Ishikawa (cell line): ENCODE data around the gene NHSL2.
A peak's percentile ranks its signal among the peaks of the same experiment; 100 is the strongest.

ENCODE experiments used
- CEBPB ChIP-seq: IDR thresholded peaks from 2 replicates; pipeline ENCODE4 v1.6.1; 2012
- CREB1 ChIP-seq: IDR thresholded peaks from 2 replicates; pipeline ENCODE4 v1.6.1; 2012; ENCODE audit warnings: low read depth
- EGR1 ChIP-seq: IDR thresholded peaks from 2 replicates; pipeline ENCODE4 v1.6.1; 2012
- EP300 ChIP-seq: IDR thresholded peaks from 2 replicates; pipeline ENCODE4 v1.6.1; 2012; ENCODE audit warnings: borderline replicate concordance
- FOXM1 ChIP-seq: IDR thresholded peaks from 2 replicates; pipeline ENCODE4 v1.6.1; 2012; ENCODE audit warnings: low read depth, borderline replicate concordance
- NFIC ChIP-seq: IDR thresholded peaks from 2 replicates; pipeline ENCODE4 v1.6.1; 2012
- RAD21 ChIP-seq: IDR thresholded peaks from 2 replicates; pipeline ENCODE4 v1.6.1; 2012; ENCODE audit warnings: low read depth
- TAF1 ChIP-seq: IDR thresholded peaks from 2 replicates; pipeline ENCODE4 v1.6.1; 2012; ENCODE audit warnings: low read depth, mild to moderate bottlenecking
- TCF12 ChIP-seq: IDR thresholded peaks from 2 replicates; pipeline ENCODE4 v1.6.1; 2012; ENCODE audit warnings: low read depth
- TEAD4 ChIP-seq: IDR thresholded peaks from 2 replicates; pipeline ENCODE4 v1.6.1; 2012
- YY1 ChIP-seq: IDR thresholded peaks from 2 replicates; pipeline ENCODE4 v1.6.1; 2012; ENCODE audit warnings: low read depth
- ZBTB7A ChIP-seq: IDR thresholded peaks from 2 replicates; pipeline ENCODE4 v1.6.1; 2012; ENCODE audit warnings: low read depth
- TF ChIP-seq, protein P1 (sequence below): IDR thresholded peaks from 2 replicates; pipeline ENCODE4 v1.6.1; 2012
- TF ChIP-seq, protein P2 (sequence below): IDR thresholded peaks from 2 replicates; pipeline ENCODE4 v1.6.1; 2012; ENCODE audit warnings: low read depth, mild to moderate bottlenecking
- TF ChIP-seq, protein P3 (sequence below): IDR thresholded peaks from 2 replicates; pipeline ENCODE4 v1.6.1; 2012

Gene NHSL2

DNA sequence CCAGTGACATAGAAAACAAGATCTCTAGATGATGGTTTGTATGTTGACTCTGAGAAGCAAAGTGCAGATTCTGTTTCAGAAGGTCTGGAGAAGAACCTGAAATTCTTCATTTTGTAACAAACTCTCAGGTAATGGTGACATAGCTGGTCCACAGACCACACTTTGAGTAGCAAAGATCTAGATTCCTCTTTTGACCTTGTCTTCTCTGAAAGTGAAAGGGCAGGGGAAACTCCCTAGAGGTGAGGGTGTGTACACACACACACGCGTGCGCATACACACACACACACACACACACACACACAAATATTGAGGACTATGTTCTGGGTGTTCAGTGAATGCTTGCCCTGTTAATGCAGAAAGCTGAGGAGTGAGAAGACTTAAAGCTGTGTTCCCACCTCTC is 110.1 kb downstream of the NHSL2 start:
- no peak for TF ChIP-seq TAF1
- no peak for TF ChIP-seq CEBPB

DNA sequence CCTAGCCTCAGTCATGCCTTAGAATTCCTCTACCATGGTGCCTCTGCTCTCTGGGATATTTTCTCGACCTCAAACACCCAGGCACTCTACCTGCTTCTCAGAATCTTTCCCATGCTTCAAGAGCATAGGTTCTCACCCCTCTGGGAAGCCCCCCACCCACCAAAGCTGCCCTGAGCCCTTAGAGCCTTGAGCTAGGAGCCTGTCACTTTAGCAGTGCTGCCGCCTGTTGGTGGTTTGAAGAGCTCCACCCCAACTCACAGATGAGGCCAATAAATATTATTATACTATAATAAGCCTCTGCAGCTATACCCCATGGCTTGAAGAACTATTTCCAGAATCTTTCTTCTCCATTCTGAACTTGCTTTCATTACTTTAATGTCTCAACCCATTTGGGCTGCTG is 111.3 kb downstream of the NHSL2 start:
- TF ChIP-seq RAD21 (peak; percentile 20), TAF1 (no peak), TCF12 (no peak), YY1 (no peak)
- TF ChIP-seq, protein P1, sequence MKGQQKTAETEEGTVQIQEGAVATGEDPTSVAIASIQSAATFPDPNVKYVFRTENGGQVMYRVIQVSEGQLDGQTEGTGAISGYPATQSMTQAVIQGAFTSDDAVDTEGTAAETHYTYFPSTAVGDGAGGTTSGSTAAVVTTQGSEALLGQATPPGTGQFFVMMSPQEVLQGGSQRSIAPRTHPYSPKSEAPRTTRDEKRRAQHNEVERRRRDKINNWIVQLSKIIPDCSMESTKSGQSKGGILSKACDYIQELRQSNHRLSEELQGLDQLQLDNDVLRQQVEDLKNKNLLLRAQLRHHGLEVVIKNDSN, result no peak
- TF ChIP-seq, protein P2, sequence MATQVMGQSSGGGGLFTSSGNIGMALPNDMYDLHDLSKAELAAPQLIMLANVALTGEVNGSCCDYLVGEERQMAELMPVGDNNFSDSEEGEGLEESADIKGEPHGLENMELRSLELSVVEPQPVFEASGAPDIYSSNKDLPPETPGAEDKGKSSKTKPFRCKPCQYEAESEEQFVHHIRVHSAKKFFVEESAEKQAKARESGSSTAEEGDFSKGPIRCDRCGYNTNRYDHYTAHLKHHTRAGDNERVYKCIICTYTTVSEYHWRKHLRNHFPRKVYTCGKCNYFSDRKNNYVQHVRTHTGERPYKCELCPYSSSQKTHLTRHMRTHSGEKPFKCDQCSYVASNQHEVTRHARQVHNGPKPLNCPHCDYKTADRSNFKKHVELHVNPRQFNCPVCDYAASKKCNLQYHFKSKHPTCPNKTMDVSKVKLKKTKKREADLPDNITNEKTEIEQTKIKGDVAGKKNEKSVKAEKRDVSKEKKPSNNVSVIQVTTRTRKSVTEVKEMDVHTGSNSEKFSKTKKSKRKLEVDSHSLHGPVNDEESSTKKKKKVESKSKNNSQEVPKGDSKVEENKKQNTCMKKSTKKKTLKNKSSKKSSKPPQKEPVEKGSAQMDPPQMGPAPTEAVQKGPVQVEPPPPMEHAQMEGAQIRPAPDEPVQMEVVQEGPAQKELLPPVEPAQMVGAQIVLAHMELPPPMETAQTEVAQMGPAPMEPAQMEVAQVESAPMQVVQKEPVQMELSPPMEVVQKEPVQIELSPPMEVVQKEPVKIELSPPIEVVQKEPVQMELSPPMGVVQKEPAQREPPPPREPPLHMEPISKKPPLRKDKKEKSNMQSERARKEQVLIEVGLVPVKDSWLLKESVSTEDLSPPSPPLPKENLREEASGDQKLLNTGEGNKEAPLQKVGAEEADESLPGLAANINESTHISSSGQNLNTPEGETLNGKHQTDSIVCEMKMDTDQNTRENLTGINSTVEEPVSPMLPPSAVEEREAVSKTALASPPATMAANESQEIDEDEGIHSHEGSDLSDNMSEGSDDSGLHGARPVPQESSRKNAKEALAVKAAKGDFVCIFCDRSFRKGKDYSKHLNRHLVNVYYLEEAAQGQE, result no peak

DNA sequence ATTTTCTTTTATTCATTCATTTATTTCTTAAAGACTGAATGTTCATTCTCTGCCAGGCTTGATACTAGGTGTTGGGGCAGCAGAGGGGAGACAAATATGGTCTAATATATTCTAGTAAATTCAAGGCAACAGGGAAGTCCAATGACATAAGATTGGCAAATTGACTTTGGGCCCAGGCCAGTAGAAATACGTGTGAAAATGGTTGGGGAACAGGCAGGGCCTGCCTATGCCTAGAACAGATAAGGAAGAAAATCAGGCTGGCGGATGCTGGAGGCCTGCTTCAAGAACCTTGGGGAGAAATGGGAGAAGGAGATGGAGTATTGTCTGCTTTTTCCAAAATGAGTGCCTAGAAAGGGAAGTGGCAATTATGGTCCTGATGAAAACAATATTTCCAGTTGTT is 112.4 kb downstream of the NHSL2 start:
- no peak for TF ChIP-seq EP300
- TF ChIP-seq, protein P1, result no peak
- TF ChIP-seq EGR1, result no peak
- no peak for TF ChIP-seq TCF12
- TF ChIP-seq RAD21, result no peak
- TF ChIP-seq CREB1, result no peak
- TF ChIP-seq CEBPB, result no peak
- no peak for TF ChIP-seq TEAD4
- TF ChIP-seq, protein P2, result no peak
- no peak for TF ChIP-seq TAF1
- TF ChIP-seq ZBTB7A, result no peak
- no peak for TF ChIP-seq NFIC
- TF ChIP-seq, protein P3, sequence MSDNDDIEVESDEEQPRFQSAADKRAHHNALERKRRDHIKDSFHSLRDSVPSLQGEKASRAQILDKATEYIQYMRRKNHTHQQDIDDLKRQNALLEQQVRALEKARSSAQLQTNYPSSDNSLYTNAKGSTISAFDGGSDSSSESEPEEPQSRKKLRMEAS, result no peak
- TF ChIP-seq YY1, result no peak
- no peak for TF ChIP-seq FOXM1

DNA sequence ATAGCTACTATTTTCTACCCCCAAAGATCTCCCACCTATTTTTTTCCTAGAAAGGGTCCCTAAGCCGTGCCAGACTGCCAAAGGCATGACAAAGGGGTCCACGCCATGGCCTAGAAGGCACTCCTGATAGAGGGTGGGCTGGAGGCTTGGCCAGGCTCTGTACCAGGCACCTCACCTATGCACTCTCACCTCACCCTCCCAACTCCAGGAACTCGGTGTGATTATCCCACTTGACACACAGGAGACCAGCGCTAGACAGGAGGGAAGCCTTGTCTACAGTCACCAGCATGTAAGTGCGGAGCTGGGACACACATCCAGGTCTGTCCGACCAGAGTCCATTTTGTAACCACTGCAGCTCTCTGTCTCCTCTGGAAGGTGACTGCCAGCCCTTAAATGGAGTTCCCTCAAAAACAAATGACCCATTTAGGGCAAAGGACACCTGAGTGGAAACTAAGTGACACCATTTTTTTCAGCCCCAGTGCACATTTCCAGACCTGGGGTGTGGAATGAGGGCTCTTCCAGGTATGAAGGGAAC is 114.7 kb downstream of the NHSL2 start:
- TF ChIP-seq, protein P3, result no peak
- TF ChIP-seq ZBTB7A (no peak), CEBPB (no peak), EGR1 (no peak), FOXM1 (no peak), TEAD4 (no peak), TCF12 (no peak), RAD21 (no peak), YY1 (no peak), CREB1 (no peak)
- TF ChIP-seq, protein P2, result no peak
- TF ChIP-seq, protein P1, result no peak
